DMS53 treated with DMSO at 0.1 percent for 48 hours (cell line): Measurements from ENCODE around the gene OR5K1.

Experiments
- DNase-seq: peaks from one replicate; lab custom pipeline; 2025; ENCODE audit not compliant: unreplicated experiment; lab: John Stamatoyannopoulos, UW

The OR5K1 gene

DNA sequence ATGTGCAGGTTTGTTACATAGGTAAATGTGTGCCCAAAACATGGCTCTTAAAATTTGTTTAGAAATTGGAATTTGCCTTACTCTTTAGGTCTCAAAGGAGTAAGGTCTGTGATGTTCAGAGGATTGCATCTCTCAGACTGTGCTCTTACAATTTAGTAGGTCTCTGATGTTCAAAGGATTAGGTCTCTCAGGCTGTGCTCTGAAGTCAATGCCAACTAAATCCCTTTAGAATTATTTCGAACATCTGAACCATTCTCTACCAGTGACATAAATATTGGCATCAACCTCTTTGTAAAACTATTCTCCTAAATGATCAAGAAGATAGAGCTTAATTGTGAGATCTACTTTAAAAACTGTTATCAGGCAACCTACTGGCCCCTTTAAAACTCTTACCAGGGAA lies at the start of gene OR5K1:
Gene OR5K1 (plus strand): TSS at position 301 of the 400 bp plus-strand sequence. CDS start 6,376 bp downstream, outside the sequence.
- DNase-seq: no peak

DNA sequence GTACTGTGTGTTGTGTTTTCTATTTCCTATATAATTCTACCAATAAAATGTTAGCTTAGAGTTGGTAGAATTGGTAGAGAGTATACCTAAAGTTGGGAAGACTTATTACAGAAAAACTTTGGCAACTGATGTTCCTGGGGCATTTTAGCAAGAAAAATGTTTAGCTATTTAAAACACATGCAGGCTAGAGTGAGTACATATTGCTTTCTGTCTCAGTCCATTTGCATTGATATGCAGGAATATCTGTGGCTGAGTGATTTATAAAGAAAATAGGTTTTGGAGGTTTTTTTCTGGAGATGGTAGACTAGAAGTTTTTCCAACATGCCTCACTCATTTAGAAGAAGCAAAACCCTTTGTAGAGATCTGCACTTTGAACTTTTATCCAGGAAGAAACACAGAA lies 30.4 kb upstream of the OR5K1 start:
- DNase-seq: no peak

DNA sequence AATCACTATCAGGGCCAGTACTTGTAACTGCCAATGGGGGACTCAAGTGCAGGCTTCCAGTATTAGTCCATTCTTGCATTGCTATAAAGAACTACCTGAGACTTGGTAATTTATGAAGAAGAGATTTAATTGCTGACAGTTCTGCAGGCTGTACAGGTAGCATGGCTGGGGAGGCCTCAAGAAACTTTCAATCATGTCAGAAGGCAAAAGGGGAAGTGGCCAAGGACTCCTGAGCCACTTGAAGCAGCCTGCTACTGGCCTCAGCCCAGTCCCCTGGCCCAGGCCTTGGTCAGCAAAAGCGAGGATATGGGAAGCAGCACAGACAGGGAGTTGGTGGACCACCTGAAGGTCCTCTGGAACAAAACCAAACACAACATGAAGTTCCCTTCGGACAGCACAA lies 29.2 kb upstream of the OR5K1 start:
- no peak for DNase-seq

DNA sequence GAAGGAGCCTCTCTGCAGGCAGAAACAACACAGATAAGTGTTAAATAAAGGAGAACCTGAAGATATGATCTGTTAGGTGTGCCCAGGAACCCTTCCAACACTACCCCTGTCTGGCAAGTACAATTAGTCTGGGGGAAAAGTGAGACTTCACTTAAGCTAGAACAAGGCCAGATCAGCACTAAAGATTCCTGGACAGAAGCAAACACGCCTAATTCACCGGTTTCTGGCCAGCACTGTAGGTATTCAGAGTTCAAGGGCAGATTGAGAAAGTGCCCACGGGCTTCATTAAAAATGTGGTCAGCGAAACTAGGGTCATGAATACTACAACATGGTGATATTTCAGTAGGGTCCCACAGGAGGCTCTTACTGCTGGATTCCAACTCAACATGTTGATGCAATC lies 28.6 kb upstream of the OR5K1 start:
- no peak for DNase-seq

DNA sequence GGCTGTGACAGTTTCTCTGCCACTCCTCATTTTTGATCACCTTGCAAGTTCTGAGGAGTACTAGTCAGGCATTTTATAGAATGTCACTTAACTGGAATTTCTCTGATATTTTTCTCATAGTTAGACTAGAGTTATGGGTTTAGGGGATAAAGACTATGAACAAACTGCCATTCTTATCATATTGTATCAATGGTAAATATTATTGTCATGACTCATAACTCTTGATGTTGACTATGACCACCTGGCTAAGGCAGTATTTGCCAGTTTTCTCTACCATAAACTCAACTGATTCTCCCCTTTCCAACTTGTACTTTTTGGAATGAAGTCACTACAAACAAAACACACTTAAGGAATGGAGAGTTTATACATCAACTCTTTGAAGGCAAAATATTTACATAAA lies 22.7 kb upstream of the OR5K1 start:
- peak; percentile 35 for DNase-seq

DNA sequence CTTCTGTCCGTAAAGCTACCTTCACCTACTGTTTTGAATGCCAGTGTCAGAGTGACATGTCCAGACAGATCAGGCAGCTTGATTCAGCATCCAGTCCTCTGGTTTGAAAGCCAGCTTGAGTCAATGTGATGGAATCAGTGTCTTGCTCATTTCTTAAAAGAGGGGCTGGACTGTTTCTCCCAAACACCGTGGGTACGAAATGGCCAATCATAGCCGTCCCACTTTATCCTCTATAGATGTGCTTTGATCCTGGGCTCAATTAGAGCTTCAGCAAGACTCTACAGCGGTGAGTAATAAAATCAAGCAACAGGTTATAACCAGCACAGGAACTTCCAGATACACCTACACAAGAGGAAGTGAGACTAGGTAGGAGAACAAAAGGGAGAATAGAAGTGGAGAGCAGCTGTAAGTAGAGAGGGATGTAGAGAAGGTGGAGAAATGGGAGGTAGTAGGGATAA lies 17.0 kb upstream of the OR5K1 start:
- no peak for DNase-seq

DNA sequence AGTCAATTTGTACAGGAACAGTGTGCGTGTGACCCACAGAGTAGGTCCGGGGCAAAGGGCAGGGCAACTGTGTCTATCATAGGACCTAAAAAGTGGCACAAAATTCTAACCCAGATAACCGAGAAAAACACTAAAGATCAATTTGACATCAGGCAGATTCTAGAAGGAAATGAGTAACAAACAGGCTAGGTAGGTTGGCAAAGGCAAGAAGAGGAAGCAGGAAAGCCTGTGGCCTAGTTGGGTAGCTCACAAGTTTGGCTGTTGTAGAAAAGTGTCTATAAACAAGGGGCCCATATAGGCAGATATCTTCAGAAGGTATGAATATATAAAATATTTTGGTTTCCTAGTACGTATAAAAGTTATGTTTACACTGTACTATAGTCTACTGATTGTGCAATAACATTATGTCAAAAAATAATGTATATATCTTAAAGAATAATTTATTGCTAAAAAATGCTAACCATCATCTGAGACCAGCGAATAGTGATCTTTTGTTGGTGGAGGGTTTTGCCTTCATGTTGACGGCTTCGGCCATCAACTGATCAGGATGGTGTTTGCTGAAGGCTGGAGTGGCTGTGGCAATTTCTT lies 13.3 kb upstream of the OR5K1 start:
- no peak for DNase-seq

DNA sequence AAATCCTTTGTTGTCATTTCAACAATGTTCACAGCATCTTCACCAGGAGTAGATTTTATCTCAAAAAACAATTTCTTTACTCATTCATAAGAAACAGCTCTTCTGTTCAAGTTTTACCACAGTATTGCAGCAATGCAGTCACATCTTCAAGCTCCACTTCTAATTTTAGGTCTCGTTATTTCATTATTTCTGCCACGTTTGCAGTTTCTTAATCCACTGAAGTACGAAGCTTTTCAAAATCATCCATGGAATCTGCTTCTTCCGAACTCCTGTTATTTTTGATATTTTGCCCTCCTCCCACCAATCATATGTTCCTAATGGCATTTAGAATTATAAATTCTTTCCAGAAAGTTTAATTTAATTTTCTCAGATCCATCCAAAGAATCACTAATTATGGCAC lies 12.6 kb upstream of the OR5K1 start:
- no peak for DNase-seq

DNA sequence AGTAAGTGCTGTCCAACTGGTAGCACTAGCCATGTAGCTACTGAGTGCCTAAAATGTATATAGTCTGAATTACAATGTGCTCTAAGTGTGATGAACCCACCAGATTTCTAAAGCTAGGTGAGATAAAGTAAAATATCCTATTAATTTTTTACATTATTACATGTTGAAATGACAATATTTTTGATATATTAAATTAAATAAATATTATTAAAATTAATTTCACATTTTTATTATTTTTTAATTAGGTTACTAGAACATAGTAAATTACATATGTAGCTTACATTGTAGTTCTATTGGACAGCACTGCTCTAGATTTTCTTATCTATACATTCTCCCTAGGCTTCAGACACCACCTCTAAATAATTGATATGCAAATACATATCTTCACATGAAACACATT lies 9.2 kb upstream of the OR5K1 start:
- no peak for DNase-seq

DNA sequence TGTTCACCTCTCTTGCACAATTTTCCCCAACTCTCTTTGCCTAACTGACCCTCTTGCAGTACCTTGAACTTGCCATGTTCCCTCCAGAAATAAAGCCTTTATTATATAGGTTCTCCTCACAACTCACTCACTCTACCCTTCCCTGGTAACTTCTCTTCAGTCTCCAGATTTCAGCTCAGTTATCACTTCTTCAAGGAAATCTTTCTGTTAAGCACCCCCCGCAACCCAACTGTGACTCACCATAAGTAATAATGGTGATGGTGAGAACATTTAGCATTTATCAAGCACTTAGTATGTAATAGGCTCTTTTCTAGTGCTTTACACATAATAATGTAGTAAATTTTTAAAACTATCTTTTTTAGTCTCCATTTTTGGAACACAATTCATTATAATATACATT lies 8.1 kb upstream of the OR5K1 start:
- DNase-seq: no peak

DNA sequence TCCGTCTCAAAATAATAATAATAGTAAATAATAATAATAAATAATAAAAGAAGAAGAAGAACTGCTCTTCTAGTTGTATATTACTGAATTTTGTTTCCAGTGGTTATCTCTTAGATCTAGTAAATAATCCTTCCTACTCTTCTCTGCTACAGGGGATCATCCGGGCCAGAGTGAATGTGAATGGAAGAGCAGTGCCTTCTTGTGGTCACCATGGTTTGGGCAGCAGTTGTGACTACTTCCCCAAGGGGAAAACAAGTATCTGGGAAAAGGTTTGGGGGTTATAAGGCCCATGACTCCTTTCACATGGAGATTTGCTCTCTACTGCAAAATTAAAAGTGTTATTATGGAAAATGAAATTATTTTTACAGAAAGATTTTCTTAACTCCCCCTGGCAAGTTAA lies 5.5 kb upstream of the OR5K1 start:
- DNase-seq: no peak

DNA sequence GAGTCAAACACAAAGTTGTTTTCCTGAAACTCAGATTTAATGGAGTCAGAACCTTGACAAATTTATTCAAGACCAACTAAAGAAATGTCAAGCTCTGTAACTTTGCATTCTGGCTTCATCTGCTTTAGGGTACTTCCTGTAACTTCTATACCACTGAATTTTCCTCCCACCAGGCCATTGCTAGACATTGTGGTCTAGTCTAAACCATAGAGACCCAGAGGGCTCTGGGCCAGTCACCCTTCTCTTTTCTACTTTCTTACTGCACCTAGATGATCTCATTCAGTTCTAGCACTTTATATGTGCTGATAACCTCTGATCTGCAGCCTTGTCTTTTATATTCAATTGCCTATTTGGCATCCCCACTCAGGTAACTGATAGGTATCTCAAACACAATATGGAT lies 2.8 kb upstream of the OR5K1 start:
- DNase-seq: no peak

DNA sequence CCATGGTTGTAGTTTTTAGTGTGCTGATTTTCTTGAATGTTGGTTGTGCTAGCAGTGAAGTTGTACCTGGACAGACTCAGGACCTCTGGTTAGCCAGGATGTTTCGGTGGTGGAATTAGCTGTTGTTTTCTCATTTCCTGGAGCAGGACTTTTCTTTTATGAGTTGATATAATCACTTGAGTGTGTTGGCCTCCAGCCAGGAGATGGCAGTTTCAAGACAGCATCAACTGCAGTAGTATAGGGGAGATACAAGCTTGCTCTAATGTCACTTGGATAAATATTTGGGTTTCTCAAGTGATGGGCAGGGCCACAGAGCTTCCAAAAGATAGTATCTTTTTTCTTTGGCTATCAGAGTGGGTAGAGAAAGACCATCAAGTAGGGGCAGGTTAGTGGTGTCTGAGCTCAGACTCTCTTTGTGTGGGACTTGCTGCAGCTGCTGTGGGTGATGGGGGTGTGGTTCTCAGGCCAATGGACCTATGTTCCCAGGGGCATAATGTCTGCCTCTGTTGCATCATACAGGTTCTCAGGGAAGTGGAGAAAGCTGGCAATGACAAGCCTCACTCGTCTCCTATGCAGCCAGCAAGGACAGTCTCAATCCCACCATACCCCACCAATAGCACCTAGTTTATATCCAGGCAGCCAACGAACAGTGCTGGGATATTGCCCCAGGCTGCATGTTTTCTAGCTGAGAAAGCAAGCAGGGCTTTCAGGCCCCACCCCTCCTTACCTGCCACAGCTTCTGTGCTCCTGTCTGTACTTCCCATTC lies 19.9 kb downstream of the OR5K1 start:
- no peak for DNase-seq

DNA sequence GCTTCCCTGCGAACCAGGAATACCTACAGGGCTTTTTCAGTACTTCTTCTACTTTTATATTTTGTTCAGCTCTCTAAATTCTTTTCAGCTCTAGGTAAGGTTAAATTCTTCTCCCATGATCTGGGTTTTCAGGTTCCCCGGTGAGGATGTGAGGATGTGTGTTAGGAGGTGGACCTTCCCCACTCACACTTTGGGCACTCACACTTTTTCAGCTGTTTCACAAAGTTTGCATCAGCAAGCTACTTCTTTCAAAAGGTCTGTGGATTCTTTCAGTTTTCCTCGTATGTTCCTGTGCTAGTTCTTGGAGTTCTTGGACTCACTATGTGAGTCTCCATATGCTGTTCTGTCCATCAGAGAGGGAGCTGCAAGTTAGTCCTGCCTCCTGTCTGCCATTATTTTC lies 20.6 kb downstream of the OR5K1 start:
- DNase-seq: no peak

DNA sequence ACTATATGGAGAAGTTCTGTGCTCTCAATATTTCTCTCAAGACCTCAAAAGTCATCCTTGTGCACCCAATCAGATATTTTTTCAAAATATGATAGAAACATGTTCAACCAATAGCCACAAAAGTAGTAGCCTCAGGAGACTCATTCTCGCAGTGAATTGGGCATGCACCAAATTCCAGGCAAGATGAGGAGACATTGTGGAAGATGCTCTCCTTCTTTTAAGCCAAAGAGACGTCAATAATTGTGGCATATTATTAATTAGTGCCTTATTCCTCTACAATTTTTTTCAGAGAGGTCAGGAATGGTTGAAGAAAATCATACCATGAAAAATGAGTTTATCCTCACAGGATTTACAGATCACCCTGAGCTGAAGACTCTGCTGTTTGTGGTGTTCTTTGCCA lies 34.4 kb downstream of the OR5K1 start, which contains the start of gene OR5K2:
Gene OR5K2 (plus strand): TSS at position 301 of the 400 bp plus-strand sequence. CDS start 0 bp downstream, at position 301.
- no peak for DNase-seq

DNA sequence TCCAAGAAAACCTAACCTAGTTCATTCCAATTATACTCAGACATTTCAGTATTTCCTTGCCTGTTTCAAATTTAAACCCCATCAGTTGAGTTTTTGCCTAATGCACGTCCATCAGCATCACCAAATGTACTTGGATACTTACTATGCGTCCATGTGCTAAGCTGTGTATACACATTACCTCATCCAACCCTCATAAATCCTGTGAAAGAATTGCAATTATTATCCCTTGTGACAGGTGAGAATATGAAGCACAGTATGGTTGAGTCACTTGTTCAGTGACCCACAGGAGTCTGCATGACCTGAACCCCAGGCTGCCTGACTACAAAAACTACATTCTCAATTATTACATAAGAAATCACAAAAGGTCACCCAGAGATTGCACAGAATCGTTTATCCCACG lies 37.0 kb downstream of the OR5K1 start:
- DNase-seq: no peak

DNA sequence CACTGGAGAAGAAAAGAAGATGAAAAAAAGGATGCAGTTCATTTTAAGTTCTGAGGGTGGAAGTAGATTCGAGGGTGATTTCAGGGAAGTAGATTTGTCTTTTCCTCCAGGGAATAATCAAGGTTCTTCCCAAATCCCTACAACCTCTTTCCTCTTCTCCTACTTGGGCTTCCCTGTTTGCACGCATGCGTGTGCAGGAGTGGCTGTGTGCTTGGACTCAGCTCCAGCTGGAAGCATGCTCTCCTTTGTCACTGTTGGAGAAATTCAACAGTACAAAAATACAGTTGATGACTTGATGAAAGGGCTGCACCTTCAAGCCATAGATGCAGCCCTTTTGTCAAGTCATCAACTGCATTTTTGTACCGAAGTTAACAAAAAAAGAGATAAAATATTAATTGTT lies 38.3 kb downstream of the OR5K1 start:
- no peak for DNase-seq

DNA sequence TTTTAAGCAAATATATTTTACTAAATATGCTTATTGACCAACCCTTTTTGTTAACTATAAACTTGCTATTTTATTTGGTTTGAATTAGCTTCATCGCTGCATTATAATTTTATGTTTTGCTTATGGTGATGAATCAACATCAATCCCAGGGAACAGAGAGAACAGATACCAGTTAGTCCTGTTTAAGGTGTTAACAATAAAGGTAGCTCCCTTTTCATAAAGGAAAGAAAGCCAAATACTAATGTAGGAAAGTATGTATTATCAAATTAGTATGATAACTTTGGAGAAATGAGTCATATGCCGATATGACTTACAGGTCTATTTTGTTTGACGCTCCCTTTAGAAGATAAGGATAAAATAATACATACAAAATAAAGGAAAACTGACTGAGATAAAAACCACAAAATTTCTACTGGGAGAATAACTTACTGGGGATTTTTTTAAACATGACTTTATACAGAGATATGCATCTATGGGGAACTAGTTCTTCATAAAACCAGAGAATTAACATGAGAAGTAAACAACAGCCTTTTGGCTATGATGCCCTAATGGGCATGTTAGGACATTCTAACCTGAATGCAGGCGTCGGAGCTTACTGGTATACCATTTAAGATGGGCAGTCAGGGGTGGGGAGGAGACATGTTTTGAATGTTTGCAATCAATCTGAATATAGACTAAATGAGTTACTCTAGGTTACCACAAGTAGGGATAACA lies 39.0 kb downstream of the OR5K1 start:
- no peak for DNase-seq

DNA sequence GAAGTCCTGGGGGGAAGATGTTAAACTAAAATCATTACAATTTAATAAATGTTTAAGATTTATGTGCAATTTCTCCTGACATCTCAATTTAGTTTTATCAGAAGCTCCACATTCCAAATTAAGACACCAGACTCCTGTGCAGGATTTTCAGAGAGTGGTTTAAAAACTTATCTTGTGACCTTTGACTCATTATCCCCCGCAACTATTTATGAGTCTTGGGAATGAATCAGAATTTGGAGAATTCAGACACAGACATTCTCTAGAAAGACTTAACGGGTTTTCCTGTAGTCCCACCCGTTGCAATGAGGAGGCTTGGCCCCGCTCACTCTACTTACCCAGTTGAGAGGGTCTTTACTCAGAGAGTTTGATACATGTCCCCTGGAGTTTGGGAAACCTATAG lies 41.5 kb downstream of the OR5K1 start:
- DNase-seq: no peak

DNA sequence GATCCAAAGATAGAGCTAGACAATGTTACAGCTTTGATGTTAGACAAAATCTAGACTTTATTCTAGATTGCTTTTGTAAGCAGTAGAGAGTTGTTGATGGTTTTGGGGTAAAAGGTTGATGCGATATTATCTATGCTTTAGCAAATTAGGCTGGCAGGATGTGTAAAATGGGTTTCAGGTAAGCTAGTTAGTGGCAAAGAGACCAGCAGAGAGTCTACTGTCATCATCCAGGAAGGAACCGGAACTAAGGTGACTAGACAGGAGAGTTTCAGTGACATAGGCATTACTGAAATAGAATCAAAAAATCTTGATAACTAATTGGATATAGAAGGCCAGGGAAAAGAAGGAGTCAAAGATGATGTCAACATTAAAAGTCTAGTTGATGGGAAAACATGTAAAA lies 45.6 kb downstream of the OR5K1 start:
- DNase-seq: no peak

DNA sequence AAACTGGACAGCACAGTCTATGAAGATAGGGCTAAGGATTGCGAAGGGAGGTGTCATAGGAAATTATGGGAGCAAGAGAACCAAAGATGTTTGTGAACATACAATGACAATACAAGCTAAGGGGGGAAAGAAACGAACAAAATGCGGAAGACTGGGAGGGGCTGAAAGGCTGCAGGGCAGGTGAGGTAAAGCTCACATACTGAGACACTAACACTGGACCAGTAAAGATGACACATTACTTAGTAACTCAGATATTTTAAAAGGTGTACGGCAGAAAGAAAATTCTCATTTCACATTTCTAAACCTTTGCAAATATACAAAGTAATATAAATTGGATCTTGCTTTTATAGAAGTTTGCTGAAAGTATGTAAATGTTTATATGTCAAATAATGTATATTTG lies 49.6 kb downstream of the OR5K1 start:
- DNase-seq: no peak

DNA sequence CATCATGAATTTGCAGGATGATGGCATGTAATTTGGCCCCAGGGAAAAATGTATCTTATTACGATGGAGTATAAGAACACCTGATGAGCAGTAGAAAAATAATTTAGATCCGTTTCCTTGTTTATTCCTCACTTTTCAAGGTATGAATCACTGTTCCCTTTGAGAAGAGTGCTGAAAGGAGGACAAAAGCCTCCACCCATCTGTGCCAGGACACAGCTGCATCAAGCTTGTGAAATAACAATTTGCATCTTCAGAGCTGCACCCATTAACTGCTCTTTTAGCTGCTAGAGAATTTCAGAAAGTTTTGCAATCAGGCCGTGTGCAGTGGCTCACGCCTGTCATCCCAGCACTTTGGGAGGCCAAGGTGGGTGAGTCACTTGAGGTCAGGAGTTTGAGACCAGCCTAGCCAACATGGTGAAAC lies 50.1 kb downstream of the OR5K1 start:
- peak; percentile 1 for DNase-seq
